ENCODE results near the gene VPS39. TPM values are rescaled to one million over a fixed set of nuclear protein-coding genes. Genes with fewer than 3 reads are reported as not detected.

The VPS39 gene
- total and polyA plus RNA-seq, 12 donors, result 24.9 to 55.0 (median 48.9) TPM

GRCh38 chr15:42163291-42163690 is 44.8 kb downstream of the VPS39 start:
- TF ChIP-seq CTCF (IDR thresholded peaks at IDR 0.05), result no peak
- no peaks in the 10 kb centered on the region for H3K9me3 ChIP-seq
- intact Hi-C loops (cut with DNase I), result no loop called here
- no peak overlapping the region for H3K4me3 ChIP-seq
- H3K27me3 ChIP-seq, result no peaks in the 10 kb centered on the region
- H3K4me1 ChIP-seq, result peaks cover 3 to 16% (median 11%) of the 10 kb centered on the region in 9 donors
- 95 to 96% methylated on average over 9 of the region's 9 CpGs for WGBS, 2 donors
- DNase-seq, result no peak
- H3K36me3 ChIP-seq, result peaks cover 8 to 99% (median 78%) of the 10 kb centered on the region in 9 donors
- ATAC-seq, result no peak
- H3K27ac ChIP-seq, result no peak overlapping the region

GRCh38 chr15:42160136-42160535 is 48.0 kb downstream of the VPS39 start:
- H3K9me3 ChIP-seq, result no peaks in the 10 kb centered on the region
- no peak overlapping the region for H3K4me3 ChIP-seq
- TF ChIP-seq CTCF (IDR thresholded peaks at IDR 0.05), result no peak
- peaks cover 3 to 36% (median 18%) of the 10 kb centered on the region in 9 donors for H3K4me1 ChIP-seq
- no peaks in the 10 kb centered on the region for H3K27me3 ChIP-seq
- H3K36me3 ChIP-seq, result peaks cover 0 to 67% (median 47%) of the 10 kb centered on the region in 9 donors
- intact Hi-C loops (cut with DNase I), result no loop called here
- DNase-seq (no peak), ATAC-seq (no peak)
- WGBS, 2 donors, result 83 to 87% methylated on average over 7 of the region's 7 CpGs
- peak overlapping the region in 3 of 10 donors; percentile 52 to 53 (median 53) for H3K27ac ChIP-seq

GRCh38 chr15:42159381-42160015 is 48.6 kb downstream of the VPS39 start:
- Histone ChIP-seq H3K27ac (peak overlapping the region in 6 of 10 donors; percentile 43 to 53 (median 52)), H3K4me3 (no peak overlapping the region), H3K4me1 (peaks cover 3 to 36% (median 18%) of the 10 kb centered on the region in 9 donors), H3K9me3 (no peaks in the 10 kb centered on the region), H3K36me3 (peaks cover 0 to 61% (median 40%) of the 10 kb centered on the region in 9 donors), H3K27me3 (no peaks in the 10 kb centered on the region)
- intact Hi-C loops (cut with DNase I), result no loop called here
- WGBS, 2 donors, result 56 to 64% methylated on average over 18 of the region's 18 CpGs
- ATAC-seq (peak; percentile 50 to 88 (median 78)), DNase-seq (peak; percentile 68 to 70)
- no peak for TF ChIP-seq CTCF (IDR thresholded peaks at IDR 0.05)

GRCh38 chr15:42158941-42159340 is 49.2 kb downstream of the VPS39 start:
- no peak for DNase-seq
- whole genome bisulfite sequencing, 2 donors, result 74 to 80% methylated on average over 10 of the region's 10 CpGs
- H3K36me3 ChIP-seq, result peaks cover 0 to 55% (median 36%) of the 10 kb centered on the region in 9 donors

More at GRCh38 chr15:42158941-42159340, 49.2 kb downstream of the VPS39 start:
- peak overlapping the region in 6 of 10 donors; percentile 3 to 53 (median 46) for H3K27ac ChIP-seq
- peak in 3 of 8 donors; percentile 1 to 4 (median 3) for ATAC-seq
- H3K4me3 ChIP-seq, result no peak overlapping the region
- TF ChIP-seq CTCF (IDR thresholded peaks at IDR 0.05), result no peak
- H3K4me1 ChIP-seq, result peaks cover 3 to 36% (median 18%) of the 10 kb centered on the region in 9 donors
- intact Hi-C loops (cut with DNase I), result no loop called here
- no peaks in the 10 kb centered on the region for H3K9me3 ChIP-seq
- H3K27me3 ChIP-seq, result no peaks in the 10 kb centered on the region

Data from heart right ventricle (tissue), 16 donors.